Measurements from ENCODE around the gene DMD.
A peak's percentile ranks its signal among the peaks of the same experiment; 100 is the strongest.

DMD gene

DNA sequence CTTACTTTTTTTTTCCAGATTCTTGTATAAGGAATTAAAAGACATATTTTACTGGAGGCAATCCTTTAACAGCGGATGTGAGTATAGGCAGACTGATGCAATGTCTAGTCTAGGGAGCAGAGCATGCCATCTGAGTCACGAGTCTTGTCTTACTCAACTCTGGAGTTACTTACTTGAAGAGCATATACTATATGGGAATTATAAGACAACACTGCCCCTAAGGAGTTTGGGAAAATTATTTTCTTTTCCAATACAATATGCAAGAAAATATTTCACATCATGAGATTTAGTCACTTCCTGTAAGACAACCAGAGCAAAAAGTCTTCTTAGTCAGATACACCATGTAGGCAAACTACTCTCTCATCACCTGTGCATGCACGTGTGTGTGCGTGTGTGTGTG is 1602.2 kb downstream of the DMD start:
- peak overlapping the region; percentile 86 for H3K27ac ChIP-seq (ENCODE audit: low read depth, low read length)
- H3K36me3 ChIP-seq (ENCODE audit: insufficient read depth, low read length) = no peaks in the 10 kb centered on the region
- no peaks in the 10 kb centered on the region for H3K79me2 ChIP-seq (ENCODE audit: control insufficient read depth, insufficient read depth, low read length, unreplicated experiment)
- peaks cover 30% of the 10 kb centered on the region for H3K4me1 ChIP-seq (ENCODE audit: control insufficient read depth, insufficient read depth, low read length, unreplicated experiment)
- H3K4me3 ChIP-seq (ENCODE audit: low read depth, low read length) = no peak overlapping the region
- no peaks in the 10 kb centered on the region for H3K27me3 ChIP-seq (ENCODE audit: insufficient read depth, low read length)
- H2AFZ ChIP-seq (ENCODE audit: low read length, unreplicated experiment) = peak overlapping the region; percentile 66

DNA sequence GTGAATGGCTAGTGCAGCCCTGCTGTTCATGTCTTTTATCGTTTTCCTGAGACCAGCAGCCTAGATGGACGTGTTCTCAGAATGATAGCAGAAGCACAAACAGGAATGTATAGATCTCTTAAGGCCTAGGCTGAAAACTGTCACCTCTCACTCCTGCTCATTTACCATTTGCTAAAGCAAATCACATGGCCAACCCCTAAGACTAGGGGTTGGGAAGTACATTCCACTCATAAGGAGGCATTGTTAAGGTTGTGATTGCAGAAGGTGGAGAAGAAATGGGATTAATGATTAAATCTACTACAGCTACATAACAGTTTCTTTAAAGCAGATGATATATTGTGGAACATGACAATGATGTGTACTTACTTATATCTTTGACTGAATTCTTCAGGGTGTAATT is 1602.7 kb downstream of the DMD start:
- H3K27me3 ChIP-seq (ENCODE audit: insufficient read depth, low read length) = no peaks in the 10 kb centered on the region
- H3K4me1 ChIP-seq (ENCODE audit: control insufficient read depth, insufficient read depth, low read length, unreplicated experiment) = peaks cover 32% of the 10 kb centered on the region
- peak overlapping the region; percentile 91 for H2AFZ ChIP-seq (ENCODE audit: low read length, unreplicated experiment)
- no peaks in the 10 kb centered on the region for H3K36me3 ChIP-seq (ENCODE audit: insufficient read depth, low read length)
- no peak overlapping the region for H3K4me3 ChIP-seq (ENCODE audit: low read depth, low read length)
- peak overlapping the region; percentile 86 for H3K27ac ChIP-seq (ENCODE audit: low read depth, low read length)
- no peaks in the 10 kb centered on the region for H3K79me2 ChIP-seq (ENCODE audit: control insufficient read depth, insufficient read depth, low read length, unreplicated experiment)

GRCh38 chrX:31606771-31607170 is 1604.6 kb downstream of the DMD start:
- H3K27me3 ChIP-seq (ENCODE audit: insufficient read depth, low read length) = no peaks in the 10 kb centered on the region
- H3K27ac ChIP-seq (ENCODE audit: low read depth, low read length) = no peak overlapping the region
- peaks cover 34% of the 10 kb centered on the region for H3K4me1 ChIP-seq (ENCODE audit: control insufficient read depth, insufficient read depth, low read length, unreplicated experiment)
- H3K4me3 ChIP-seq (ENCODE audit: low read depth, low read length) = no peak overlapping the region
- H2AFZ ChIP-seq (ENCODE audit: low read length, unreplicated experiment) = no peak overlapping the region
- H3K79me2 ChIP-seq (ENCODE audit: control insufficient read depth, insufficient read depth, low read length, unreplicated experiment) = no peaks in the 10 kb centered on the region
- no peaks in the 10 kb centered on the region for H3K36me3 ChIP-seq (ENCODE audit: insufficient read depth, low read length)

DNA sequence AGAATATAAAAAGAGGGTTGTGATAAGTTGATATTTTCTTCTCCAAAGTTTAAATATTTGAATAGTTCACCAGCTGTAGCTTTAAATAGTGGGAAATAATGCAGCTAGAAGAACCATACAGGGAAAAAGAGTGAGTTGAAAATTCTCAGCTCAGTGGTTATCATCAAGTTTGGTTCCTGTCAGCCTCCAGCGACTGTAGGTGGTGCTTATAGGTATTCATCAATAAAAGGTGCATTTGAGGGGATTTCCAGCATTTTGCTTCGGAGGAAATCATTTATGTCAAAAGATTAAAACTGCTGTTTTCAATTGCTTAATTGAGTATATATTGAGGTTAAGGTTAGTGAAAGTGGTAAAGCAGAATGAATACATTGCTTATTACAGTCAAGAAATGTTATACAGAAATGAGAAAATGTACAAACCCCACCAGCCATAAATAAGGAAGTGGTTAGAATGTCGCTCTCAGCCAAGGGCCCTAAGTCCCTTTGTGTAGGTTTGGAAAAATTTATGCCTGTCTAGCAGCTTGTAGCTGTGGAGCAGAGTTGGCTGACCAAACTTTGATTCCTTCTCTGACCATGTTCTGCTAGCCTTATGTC is 1606.6 kb downstream of the DMD start:
- H3K4me1 ChIP-seq (ENCODE audit: control insufficient read depth, insufficient read depth, low read length, unreplicated experiment) = peaks cover 30% of the 10 kb centered on the region
- no peaks in the 10 kb centered on the region for H3K27me3 ChIP-seq (ENCODE audit: insufficient read depth, low read length)
- no peaks in the 10 kb centered on the region for H3K79me2 ChIP-seq (ENCODE audit: control insufficient read depth, insufficient read depth, low read length, unreplicated experiment)
- no peak overlapping the region for H3K4me3 ChIP-seq (ENCODE audit: low read depth, low read length)
- H2AFZ ChIP-seq (ENCODE audit: low read length, unreplicated experiment) = no peak overlapping the region
- H3K27ac ChIP-seq (ENCODE audit: low read depth, low read length) = no peak overlapping the region
- H3K36me3 ChIP-seq (ENCODE audit: insufficient read depth, low read length) = no peaks in the 10 kb centered on the region

GRCh38 chrX:31603411-31604120 is 1607.8 kb downstream of the DMD start:
- Histone ChIP-seq H2AFZ (ENCODE audit: low read length, unreplicated experiment) (no peak overlapping the region), H3K4me3 (ENCODE audit: low read depth, low read length) (no peak overlapping the region), H3K4me1 (ENCODE audit: control insufficient read depth, insufficient read depth, low read length, unreplicated experiment) (peaks cover 21% of the 10 kb centered on the region), H3K79me2 (ENCODE audit: control insufficient read depth, insufficient read depth, low read length, unreplicated experiment) (no peaks in the 10 kb centered on the region), H3K27ac (ENCODE audit: low read depth, low read length) (no peak overlapping the region), H3K36me3 (ENCODE audit: insufficient read depth, low read length) (no peaks in the 10 kb centered on the region), H3K27me3 (ENCODE audit: insufficient read depth, low read length) (no peaks in the 10 kb centered on the region)

DNA sequence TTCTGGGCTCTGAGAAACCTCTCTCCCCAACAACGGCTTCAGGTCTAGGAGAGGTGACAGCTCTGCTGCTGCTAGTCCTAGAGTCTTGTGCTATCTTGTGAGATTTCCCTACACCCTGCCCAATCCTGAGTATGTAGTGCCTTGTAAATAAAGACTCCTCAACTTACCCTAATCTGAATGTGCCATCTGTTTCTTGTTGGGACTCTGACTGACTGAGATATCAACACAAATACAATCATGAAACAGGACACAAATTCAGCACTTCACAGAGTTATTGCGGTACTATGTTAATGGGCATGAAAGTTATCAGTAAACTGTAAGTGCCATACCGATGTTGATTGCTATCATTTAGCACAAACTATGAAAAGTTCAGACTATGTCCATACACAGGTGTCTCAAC is 1610.5 kb downstream of the DMD start:
- Histone ChIP-seq H3K4me1 (ENCODE audit: control insufficient read depth, insufficient read depth, low read length, unreplicated experiment) (peaks cover 5% of the 10 kb centered on the region), H3K36me3 (ENCODE audit: insufficient read depth, low read length) (no peaks in the 10 kb centered on the region), H3K27ac (ENCODE audit: low read depth, low read length) (no peak overlapping the region), H2AFZ (ENCODE audit: low read length, unreplicated experiment) (no peak overlapping the region), H3K4me3 (ENCODE audit: low read depth, low read length) (no peak overlapping the region), H3K27me3 (ENCODE audit: insufficient read depth, low read length) (no peaks in the 10 kb centered on the region), H3K79me2 (ENCODE audit: control insufficient read depth, insufficient read depth, low read length, unreplicated experiment) (no peaks in the 10 kb centered on the region)

GRCh38 chrX:31593353-31593752 is 1618.0 kb downstream of the DMD start:
- no peaks in the 10 kb centered on the region for H3K36me3 ChIP-seq (ENCODE audit: insufficient read depth, low read length)
- no peak overlapping the region for H3K27ac ChIP-seq (ENCODE audit: low read depth, low read length)
- no peak overlapping the region for H2AFZ ChIP-seq (ENCODE audit: low read length, unreplicated experiment)
- no peaks in the 10 kb centered on the region for H3K79me2 ChIP-seq (ENCODE audit: control insufficient read depth, insufficient read depth, low read length, unreplicated experiment)
- H3K4me1 ChIP-seq (ENCODE audit: control insufficient read depth, insufficient read depth, low read length, unreplicated experiment) = peaks cover 12% of the 10 kb centered on the region
- H3K4me3 ChIP-seq (ENCODE audit: low read depth, low read length) = no peak overlapping the region
- no peaks in the 10 kb centered on the region for H3K27me3 ChIP-seq (ENCODE audit: insufficient read depth, low read length)

- Histone ChIP-seq H3K27ac (ENCODE audit: low read depth, low read length) (no peak overlapping the region), H3K4me1 (ENCODE audit: control insufficient read depth, insufficient read depth, low read length, unreplicated experiment) (peaks cover 12% of the 10 kb centered on the region), H3K79me2 (ENCODE audit: control insufficient read depth, insufficient read depth, low read length, unreplicated experiment) (no peaks in the 10 kb centered on the region), H2AFZ (ENCODE audit: low read length, unreplicated experiment) (peak overlapping the region; percentile 43), H3K27me3 (ENCODE audit: insufficient read depth, low read length) (no peaks in the 10 kb centered on the region), H3K36me3 (ENCODE audit: insufficient read depth, low read length) (no peaks in the 10 kb centered on the region), H3K4me3 (ENCODE audit: low read depth, low read length) (no peak overlapping the region)
These were observed 1620.0 kb downstream of the DMD start for GRCh38 chrX:31591355-31591754.

DNA sequence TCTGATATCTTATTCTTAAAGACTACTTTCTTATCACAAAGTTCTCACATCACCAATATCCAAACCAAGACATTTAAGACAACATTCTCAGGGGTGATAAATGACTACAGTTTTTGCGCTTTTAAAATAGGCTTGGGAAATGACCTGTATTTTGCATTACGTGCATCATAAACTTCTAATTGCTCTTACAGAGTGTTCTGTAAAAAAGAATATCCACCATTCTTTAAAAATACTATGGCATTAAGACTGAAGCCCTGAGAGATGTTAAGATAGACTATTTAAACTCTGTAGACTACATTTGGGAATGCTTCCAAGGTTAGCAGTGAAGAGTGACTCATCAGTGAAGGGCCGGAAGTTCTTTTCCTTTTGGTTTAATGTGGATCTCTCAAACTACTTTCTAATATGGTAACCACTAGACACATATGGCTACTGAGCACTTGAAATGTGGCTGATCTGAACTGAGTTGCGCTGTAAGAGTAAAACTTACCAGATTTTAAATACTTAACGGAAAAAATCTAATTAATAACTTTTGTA is 1620.7 kb downstream of the DMD start:
- H3K27ac ChIP-seq (ENCODE audit: low read depth, low read length) = peak overlapping the region; percentile 19; the same call in 1 of the 2 replicates
- H3K79me2 ChIP-seq (ENCODE audit: control insufficient read depth, insufficient read depth, low read length, unreplicated experiment) = no peaks in the 10 kb centered on the region
- H2AFZ ChIP-seq (ENCODE audit: low read length, unreplicated experiment) = peak overlapping the region; percentile 43
- no peaks in the 10 kb centered on the region for H3K36me3 ChIP-seq (ENCODE audit: insufficient read depth, low read length)
- no peaks in the 10 kb centered on the region for H3K27me3 ChIP-seq (ENCODE audit: insufficient read depth, low read length)
- peaks cover 12% of the 10 kb centered on the region for H3K4me1 ChIP-seq (ENCODE audit: control insufficient read depth, insufficient read depth, low read length, unreplicated experiment)
- no peak overlapping the region for H3K4me3 ChIP-seq (ENCODE audit: low read depth, low read length)

DNA sequence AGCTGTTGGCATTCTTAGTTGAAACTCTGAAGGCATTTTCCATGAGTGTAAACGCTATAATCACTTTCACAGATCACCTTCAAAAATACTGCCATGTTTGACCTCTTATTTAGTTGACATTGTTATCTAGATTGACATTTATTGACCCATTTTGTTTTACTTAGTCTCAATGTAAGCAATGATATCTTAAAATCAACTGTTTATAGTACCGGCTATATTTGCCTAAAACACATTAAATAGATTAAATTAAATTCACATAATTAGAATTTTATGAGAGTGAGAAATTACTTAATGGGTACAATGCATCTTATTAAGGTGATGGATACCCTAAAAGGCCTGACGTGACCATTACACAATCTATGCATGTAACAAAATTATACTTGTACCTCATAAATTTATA is 1621.8 kb downstream of the DMD start:
- no peaks in the 10 kb centered on the region for H3K27me3 ChIP-seq (ENCODE audit: insufficient read depth, low read length)
- no peak overlapping the region for H3K27ac ChIP-seq (ENCODE audit: low read depth, low read length)

DNA sequence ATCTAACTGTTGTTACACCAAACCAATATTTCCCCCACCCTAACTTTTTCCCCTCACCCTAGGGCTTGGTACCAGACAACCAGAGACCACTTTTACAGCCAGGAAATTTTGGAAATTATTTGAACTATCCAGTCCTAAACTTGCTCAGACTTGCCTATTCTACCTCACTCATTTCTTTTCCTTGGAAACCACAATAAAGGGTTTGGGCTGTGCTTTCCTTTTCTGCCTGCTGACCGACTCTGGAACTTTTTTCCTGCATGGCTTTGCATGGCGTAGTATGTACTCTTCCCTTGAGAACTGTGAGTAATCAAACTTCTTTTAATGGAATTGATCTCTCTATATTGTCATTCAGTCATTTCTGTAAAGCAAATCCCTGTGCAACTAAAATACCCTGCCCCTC is 1623.0 kb downstream of the DMD start:
- Histone ChIP-seq H3K4me1 (ENCODE audit: control insufficient read depth, insufficient read depth, low read length, unreplicated experiment) (peaks cover 12% of the 10 kb centered on the region), H3K4me3 (ENCODE audit: low read depth, low read length) (no peak overlapping the region), H3K27me3 (ENCODE audit: insufficient read depth, low read length) (no peaks in the 10 kb centered on the region), H2AFZ (ENCODE audit: low read length, unreplicated experiment) (no peak overlapping the region), H3K36me3 (ENCODE audit: insufficient read depth, low read length) (no peaks in the 10 kb centered on the region), H3K27ac (ENCODE audit: low read depth, low read length) (no peak overlapping the region), H3K79me2 (ENCODE audit: control insufficient read depth, insufficient read depth, low read length, unreplicated experiment) (no peaks in the 10 kb centered on the region)

More for the DNA sequence above, 1621.8 kb downstream of the DMD start:
- Histone ChIP-seq H3K4me1 (ENCODE audit: control insufficient read depth, insufficient read depth, low read length, unreplicated experiment) (peaks cover 12% of the 10 kb centered on the region), H3K4me3 (ENCODE audit: low read depth, low read length) (no peak overlapping the region), H2AFZ (ENCODE audit: low read length, unreplicated experiment) (no peak overlapping the region), H3K79me2 (ENCODE audit: control insufficient read depth, insufficient read depth, low read length, unreplicated experiment) (no peaks in the 10 kb centered on the region), H3K36me3 (ENCODE audit: insufficient read depth, low read length) (no peaks in the 10 kb centered on the region)
